GM12878 (cell line): ENCODE results near the gene GRIK1. TPM values are rescaled to one million over a fixed set of nuclear protein-coding genes. Genes with fewer than 3 reads are reported as not detected.

Experiments used
- ATAC-seq: fragments of 200-7000 bp; cut with Tn5 transposase; 3 replicates; pipeline ENCODE4 v1.9.1; 2020; ENCODE audit warnings: mild to moderate bottlenecking, moderate library complexity
- BruUV-seq: library from RNA; stranded (reverse); fragments of 400-500 nt; replicated peaks from 2 replicates; lab custom pipeline; 2021; lab: Mats Ljungman, UMichigan
- CTCF ChIA-PET: fragments of 300-600 bp; sonication (Branson Sonifier 250); formaldehyde crosslinking; extraction: SDS; loops from one replicate; lab custom pipeline; 2021; ENCODE audit warnings: inconsistent platforms; lab: Yijun Ruan, JAX
- POLR2A ChIA-PET: fragments of 350-600 bp; formaldehyde crosslinking; extraction: SDS; loops from one replicate; lab custom pipeline; 2021; ENCODE audit warnings: inconsistent platforms; lab: Charles Lee
- RAD21 ChIA-PET: fragments of 300-600 bp; sonication (Branson Sonifier 250); formaldehyde crosslinking; loops from one replicate; lab custom pipeline; 2023; ENCODE audit warnings: antibody characterized with exemption; ENCODE audit not compliant: unreplicated experiment; lab: Charles Lee
- SMC1A ChIA-PET: fragments of 300-600 bp; sonication (Branson Sonifier 250); formaldehyde crosslinking; loops from one replicate; lab custom pipeline; 2023; ENCODE audit not compliant: unreplicated experiment, uncharacterized antibody; lab: Charles Lee
- DNase-seq: peaks from one replicate; pipeline ENCODE4 v3.0.0-alpha.2; 2011; ENCODE audit warnings: low read depth, low spot score
- FAIRE-seq: peaks from 3 replicates; lab custom pipeline; 2011; peaks lifted over from hg19 to GRCh38; lab: Jason Lieb, UNC
- H2AFZ ChIP-seq: 2 replicates; pipeline ENCODE4 v1.6.0; 2011; ENCODE audit warnings: low read depth, low read length, control low read depth; ENCODE audit not compliant: control insufficient read depth
- H3K27ac ChIP-seq: 2 replicates; pipeline ENCODE4 v1.5.1; 2011; ENCODE audit warnings: control low read depth; ENCODE audit not compliant: control insufficient read depth, insufficient read depth
- H3K27me3 ChIP-seq, 2 experiments: replicated peaks in 1 of 2; 2 replicates each; pipeline versions ENCODE4 v1.6.0 to v1.6.1; 2011; ENCODE audit warnings: low read length in 1 of 2; ENCODE audit not compliant: control insufficient read depth in 2 of 2, insufficient read depth in 2 of 2
- H3K36me3 ChIP-seq, 2 experiments: 2 replicates each; pipeline ENCODE4 v1.5.1; 2011; ENCODE audit warnings: low read length in 1 of 2; ENCODE audit not compliant: control insufficient read depth in 2 of 2, insufficient read depth in 2 of 2
- H3K4me1 ChIP-seq: 2 replicates; pipeline ENCODE4 v1.6.1; 2011; ENCODE audit warnings: mild to moderate bottlenecking, low read length, moderate library complexity, mixed read lengths; ENCODE audit not compliant: control insufficient read depth, insufficient read depth
- H3K4me2 ChIP-seq: 2 replicates; pipeline ENCODE4 v1.6.0; 2011; ENCODE audit warnings: control low read depth; ENCODE audit not compliant: control insufficient read depth, insufficient read depth
- H3K4me3 ChIP-seq: fragments of 200-600 bp; sonication (generic); 2 replicates; pipeline ENCODE4 v1.5.1; 2016
- H3K79me2 ChIP-seq: 2 replicates; pipeline ENCODE4 v1.6.0; 2011; ENCODE audit warnings: low read length; ENCODE audit not compliant: control insufficient read depth, insufficient read depth
- H3K9ac ChIP-seq: 2 replicates; pipeline ENCODE4 v1.8.0; 2011; ENCODE audit warnings: low read length, control low read depth, mixed read lengths; ENCODE audit not compliant: control insufficient read depth, insufficient read depth
- H3K9me3 ChIP-seq: replicated peaks from 3 replicates; pipeline ENCODE4 v1.5.1; 2011; ENCODE audit warnings: mild to moderate bottlenecking, low read length; ENCODE audit not compliant: control insufficient read depth, insufficient read depth
- H4K20me1 ChIP-seq: 2 replicates; pipeline ENCODE4 v1.6.0; 2011; ENCODE audit not compliant: control insufficient read depth, insufficient read depth
- ASH2L ChIP-seq: fragments of 300-600, 200-600 bp; sonication (generic); IDR thresholded peaks from 2 replicates; pipeline ENCODE4 v1.6.1; 2017; ENCODE audit warnings: low read depth, mild to moderate bottlenecking, borderline replicate concordance
- LARP7 ChIP-seq: fragments of 450-650 bp; IDR thresholded peaks from 2 replicates; pipeline ENCODE4 v1.6.1; 2017; ENCODE audit warnings: mild to moderate bottlenecking
- NFYA ChIP-seq: IDR thresholded peaks from 2 replicates; pipeline ENCODE4 v1.6.1; 2011; ENCODE audit warnings: low read depth, mild to moderate bottlenecking, low read length, improper control_type of control experiment, borderline replicate concordance
- RBBP5 ChIP-seq: fragments of 200-600 bp; sonication (generic); conservative IDR thresholded peaks from 2 replicates; pipeline ENCODE4 v1.6.1; 2016
- SIN3A ChIP-seq: IDR thresholded peaks from 2 replicates; pipeline ENCODE4 v1.6.1; 2012; ENCODE audit warnings: low read depth, low read length, improper control_type of control experiment
- SMAD1 ChIP-seq: fragments of 450-650 bp; IDR thresholded peaks from 2 replicates; pipeline ENCODE4 v1.6.1; 2018; ENCODE audit warnings: mild to moderate bottlenecking, low read depth; ENCODE audit not compliant: partially characterized antibody
- YY1 ChIP-seq: IDR thresholded peaks from 2 replicates; pipeline ENCODE4 v1.6.1; 2011; ENCODE audit warnings: low read depth, mild to moderate bottlenecking, low read length
- ZNF622 ChIP-seq: fragments of 450-650 bp; IDR thresholded peaks from 2 replicates; pipeline ENCODE4 v1.6.1; 2017; ENCODE audit warnings: mild to moderate bottlenecking, inconsistent platforms
- WGBS: methylation state at CpG from one replicate; pipeline ENCODE4 v1.1.6; 2016; ENCODE audit warnings: low lambda C conversion rate; ENCODE audit not compliant: insufficient replicate concordance, insufficient coverage; ENCODE audit errors: missing lambda C conversion rate; 5-methylcytosine and 5-hydroxymethylcytosine counted together
- in situ Hi-C: fragments of 300-500 bp; cut with MboI; formaldehyde crosslinking; loops from 9 replicates; pipeline ENCODE4 v1.14.3; 2018; ENCODE audit warnings: mixed read lengths
- intact Hi-C: fragments of 100-400 bp; cut with micrococcal nuclease; formaldehyde crosslinking; loops from one replicate; pipeline ENCODE4 v1.14.2; 2022; ENCODE audit not compliant: unreplicated experiment
- polyA plus RNA-seq, 11 experiments: library from polyadenylated mRNA; depleted of rRNA in 4 of 11; unstranded in 6 of 11; stranded (reverse) in 5 of 11; fragments of >200 nt; fragmentation: Nextera tagmentation in 4 of 11; fragmentation: Illumina TruSeq in 1 of 11; extraction: Ambion mirVana in 4 of 11; extraction: Trizol in 1 of 11; gene quantifications; 1 replicate in 1 of 11; 2 replicates in 10 of 11; pipeline versions ENCODE4 v1.2.1 to v1.2.3, GENCODE V29; 2011 to 2016; ENCODE audit warnings: inconsistent platforms in 2 of 11, missing spikeins in 2 of 11, low read depth in 1 of 11
- total RNA-seq, 4 experiments: library from RNA; depleted of rRNA in 3 of 4; stranded (reverse); fragments of >200 nt in 3 of 4; fragmentation: Illumina TruSeq in 1 of 4; extraction: Trizol in 1 of 4; gene quantifications; 2 replicates each; pipeline versions ENCODE4 v1.2.1 to v1.2.3, GENCODE V29; 2013 to 2021
- TF ChIP-seq, protein P1 (sequence below): fragments of 450-650 bp; IDR thresholded peaks from 2 replicates; pipeline ENCODE4 v1.6.1; 2018; ENCODE audit warnings: mild to moderate bottlenecking, low read depth, moderate library complexity; ENCODE audit not compliant: partially characterized antibody
- TF ChIP-seq, protein P2 (sequence below): fragments of 150-350 bp; IDR thresholded peaks from 2 replicates; pipeline ENCODE4 v1.6.1; 2016; ENCODE audit warnings: low read depth, low read length
- TF ChIP-seq, protein P3 (sequence below): fragments of 450-650 bp; IDR thresholded peaks from 2 replicates; pipeline ENCODE4 v1.6.1; 2017; ENCODE audit warnings: antibody characterized with exemption, mild to moderate bottlenecking, moderate library complexity

Gene GRIK1
- total and polyA plus RNA-seq, 10 of the 15 experiments (the other 5 are each of a cell fraction or from before 2014, with no cell fraction given), result 0.05 to 0.13 (median 0.09) TPM; not detected in 7

DNA sequence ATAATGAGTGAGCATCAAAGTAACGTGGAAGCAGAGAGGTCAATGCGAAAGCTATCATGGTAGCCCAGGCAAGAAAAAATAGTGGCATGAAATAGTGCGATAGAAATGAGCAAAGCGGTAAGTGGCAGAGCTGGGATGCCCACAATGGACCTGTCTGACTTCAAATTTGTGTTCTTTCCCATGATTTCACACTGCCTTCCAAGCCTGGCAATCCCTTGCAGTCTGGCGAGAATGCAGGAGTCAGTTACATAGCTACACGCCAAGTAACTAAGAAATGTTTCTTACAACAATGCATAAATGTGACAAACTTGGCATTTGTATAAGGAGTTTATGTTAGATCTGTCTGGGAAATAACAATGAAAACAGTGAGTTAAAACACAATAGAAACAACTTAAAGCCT, 82.6 kb downstream of the GRIK1 start:
- ChIA-PET POLR2A (no interaction called here), CTCF (interaction anchor here (0.8 kb wide), 1 partner anchor 16 kb away, joined by 3 read pairs; no protein-coding TSS in a partner anchor), SMC1A (interaction anchor here (0.8 kb wide), 1 partner anchor 120 kb away, joined by 3 read pairs; no protein-coding TSS in a partner anchor), RAD21 (no interaction called here)
- Histone ChIP-seq H2AFZ (no peak overlapping the region), H3K4me2 (no peak overlapping the region), H3K4me3 (no peak overlapping the region), H3K9ac (no peak overlapping the region), H3K27me3 (no peaks in the 10 kb centered on the region), H3K79me2 (no peaks in the 10 kb centered on the region), H3K4me1 (no peaks in the 10 kb centered on the region), H3K27ac (no peak overlapping the region), H3K36me3 (no peaks in the 10 kb centered on the region), H4K20me1 (no peaks in the 10 kb centered on the region), H3K9me3 (no peaks in the 10 kb centered on the region)
- FAIRE-seq (no peak), ATAC-seq (no peak), DNase-seq (no peak)
- intact Hi-C loops, result no loop called here
- BruUV-seq, result no TSS peak
- WGBS, result 62% methylated on average over 6 of the region's 6 CpGs
- in situ Hi-C loops, result loop anchor here (10.0 kb wide), 1 partner anchor 772 kb away; no protein-coding TSS in a partner anchor
- TF ChIP-seq, protein P1, sequence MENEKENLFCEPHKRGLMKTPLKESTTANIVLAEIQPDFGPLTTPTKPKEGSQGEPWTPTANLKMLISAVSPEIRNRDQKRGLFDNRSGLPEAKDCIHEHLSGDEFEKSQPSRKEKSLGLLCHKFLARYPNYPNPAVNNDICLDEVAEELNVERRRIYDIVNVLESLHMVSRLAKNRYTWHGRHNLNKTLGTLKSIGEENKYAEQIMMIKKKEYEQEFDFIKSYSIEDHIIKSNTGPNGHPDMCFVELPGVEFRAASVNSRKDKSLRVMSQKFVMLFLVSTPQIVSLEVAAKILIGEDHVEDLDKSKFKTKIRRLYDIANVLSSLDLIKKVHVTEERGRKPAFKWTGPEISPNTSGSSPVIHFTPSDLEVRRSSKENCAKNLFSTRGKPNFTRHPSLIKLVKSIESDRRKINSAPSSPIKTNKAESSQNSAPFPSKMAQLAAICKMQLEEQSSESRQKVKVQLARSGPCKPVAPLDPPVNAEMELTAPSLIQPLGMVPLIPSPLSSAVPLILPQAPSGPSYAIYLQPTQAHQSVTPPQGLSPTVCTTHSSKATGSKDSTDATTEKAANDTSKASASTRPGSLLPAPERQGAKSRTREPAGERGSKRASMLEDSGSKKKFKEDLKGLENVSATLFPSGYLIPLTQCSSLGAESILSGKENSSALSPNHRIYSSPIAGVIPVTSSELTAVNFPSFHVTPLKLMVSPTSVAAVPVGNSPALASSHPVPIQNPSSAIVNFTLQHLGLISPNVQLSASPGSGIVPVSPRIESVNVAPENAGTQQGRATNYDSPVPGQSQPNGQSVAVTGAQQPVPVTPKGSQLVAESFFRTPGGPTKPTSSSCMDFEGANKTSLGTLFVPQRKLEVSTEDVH, result no peak
- TF ChIP-seq, protein P2, sequence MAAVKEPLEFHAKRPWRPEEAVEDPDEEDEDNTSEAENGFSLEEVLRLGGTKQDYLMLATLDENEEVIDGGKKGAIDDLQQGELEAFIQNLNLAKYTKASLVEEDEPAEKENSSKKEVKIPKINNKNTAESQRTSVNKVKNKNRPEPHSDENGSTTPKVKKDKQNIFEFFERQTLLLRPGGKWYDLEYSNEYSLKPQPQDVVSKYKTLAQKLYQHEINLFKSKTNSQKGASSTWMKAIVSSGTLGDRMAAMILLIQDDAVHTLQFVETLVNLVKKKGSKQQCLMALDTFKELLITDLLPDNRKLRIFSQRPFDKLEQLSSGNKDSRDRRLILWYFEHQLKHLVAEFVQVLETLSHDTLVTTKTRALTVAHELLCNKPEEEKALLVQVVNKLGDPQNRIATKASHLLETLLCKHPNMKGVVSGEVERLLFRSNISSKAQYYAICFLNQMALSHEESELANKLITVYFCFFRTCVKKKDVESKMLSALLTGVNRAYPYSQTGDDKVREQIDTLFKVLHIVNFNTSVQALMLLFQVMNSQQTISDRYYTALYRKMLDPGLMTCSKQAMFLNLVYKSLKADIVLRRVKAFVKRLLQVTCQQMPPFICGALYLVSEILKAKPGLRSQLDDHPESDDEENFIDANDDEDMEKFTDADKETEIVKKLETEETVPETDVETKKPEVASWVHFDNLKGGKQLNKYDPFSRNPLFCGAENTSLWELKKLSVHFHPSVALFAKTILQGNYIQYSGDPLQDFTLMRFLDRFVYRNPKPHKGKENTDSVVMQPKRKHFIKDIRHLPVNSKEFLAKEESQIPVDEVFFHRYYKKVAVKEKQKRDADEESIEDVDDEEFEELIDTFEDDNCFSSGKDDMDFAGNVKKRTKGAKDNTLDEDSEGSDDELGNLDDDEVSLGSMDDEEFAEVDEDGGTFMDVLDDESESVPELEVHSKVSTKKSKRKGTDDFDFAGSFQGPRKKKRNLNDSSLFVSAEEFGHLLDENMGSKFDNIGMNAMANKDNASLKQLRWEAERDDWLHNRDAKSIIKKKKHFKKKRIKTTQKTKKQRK, result no peak
- TF ChIP-seq SIN3A (no peak), SMAD1 (no peak), ZNF622 (no peak), RBBP5 (no peak), ASH2L (no peak), YY1 (no peak), NFYA (no peak), LARP7 (no peak)
- TF ChIP-seq, protein P3, sequence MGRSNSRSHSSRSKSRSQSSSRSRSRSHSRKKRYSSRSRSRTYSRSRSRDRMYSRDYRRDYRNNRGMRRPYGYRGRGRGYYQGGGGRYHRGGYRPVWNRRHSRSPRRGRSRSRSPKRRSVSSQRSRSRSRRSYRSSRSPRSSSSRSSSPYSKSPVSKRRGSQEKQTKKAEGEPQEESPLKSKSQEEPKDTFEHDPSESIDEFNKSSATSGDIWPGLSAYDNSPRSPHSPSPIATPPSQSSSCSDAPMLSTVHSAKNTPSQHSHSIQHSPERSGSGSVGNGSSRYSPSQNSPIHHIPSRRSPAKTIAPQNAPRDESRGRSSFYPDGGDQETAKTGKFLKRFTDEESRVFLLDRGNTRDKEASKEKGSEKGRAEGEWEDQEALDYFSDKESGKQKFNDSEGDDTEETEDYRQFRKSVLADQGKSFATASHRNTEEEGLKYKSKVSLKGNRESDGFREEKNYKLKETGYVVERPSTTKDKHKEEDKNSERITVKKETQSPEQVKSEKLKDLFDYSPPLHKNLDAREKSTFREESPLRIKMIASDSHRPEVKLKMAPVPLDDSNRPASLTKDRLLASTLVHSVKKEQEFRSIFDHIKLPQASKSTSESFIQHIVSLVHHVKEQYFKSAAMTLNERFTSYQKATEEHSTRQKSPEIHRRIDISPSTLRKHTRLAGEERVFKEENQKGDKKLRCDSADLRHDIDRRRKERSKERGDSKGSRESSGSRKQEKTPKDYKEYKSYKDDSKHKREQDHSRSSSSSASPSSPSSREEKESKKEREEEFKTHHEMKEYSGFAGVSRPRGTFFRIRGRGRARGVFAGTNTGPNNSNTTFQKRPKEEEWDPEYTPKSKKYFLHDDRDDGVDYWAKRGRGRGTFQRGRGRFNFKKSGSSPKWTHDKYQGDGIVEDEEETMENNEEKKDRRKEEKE, result no peak
